IMR-90 (cell line): ENCODE results near the gene CERS1. TPM values are rescaled to one million over a fixed set of nuclear protein-coding genes. Genes with fewer than 3 reads are reported as not detected.
A peak's percentile ranks its signal among the peaks of the same experiment; 100 is the strongest.

Experiments
- ATAC-seq: fragments of 200-7000 bp; cut with Tn5 transposase; 2 replicates; pipeline ENCODE4 v1.9.1; 2020; ENCODE audit warnings: low read depth, mild to moderate bottlenecking, moderate library complexity
- BruUV-seq: library from RNA; stranded (reverse); fragments of 400-500 nt; replicated peaks from 2 replicates; lab custom pipeline; 2021; lab: Mats Ljungman, UMichigan
- CTCF ChIA-PET: fragments of 300-600 bp; formaldehyde crosslinking; extraction: SDS; loops from one replicate; lab custom pipeline; 2021; ENCODE audit warnings: antibody characterized with exemption; lab: Yijun Ruan, JAX
- POLR2A ChIA-PET: fragments of 300-600 bp; sonication (Branson Sonifier 250); formaldehyde crosslinking; loops from one replicate; lab custom pipeline; 2022; ENCODE audit warnings: antibody characterized with exemption; ENCODE audit not compliant: unreplicated experiment; lab: Charles Lee
- DNase-seq: peaks from one replicate; pipeline ENCODE4 v3.0.0; 2013
- H2AFZ ChIP-seq: replicated peaks from 2 replicates; pipeline ENCODE3; 2013; ENCODE audit warnings: low read length, mild to moderate bottlenecking; ENCODE audit not compliant: poor library complexity
- H2AK5ac ChIP-seq: 2 replicates; pipeline ENCODE4 v1.6.1; 2013; ENCODE audit warnings: low read depth, low read length, inconsistent platforms
- H2AK9ac ChIP-seq: replicated peaks from 2 replicates; pipeline ENCODE3; 2013; ENCODE audit warnings: mild to moderate bottlenecking, low read depth, low read length, moderate library complexity; ENCODE audit not compliant: poor library complexity
- H2BK120ac ChIP-seq: 2 replicates; pipeline ENCODE4 v1.6.1; 2013; ENCODE audit warnings: low read depth, low read length, inconsistent platforms
- H2BK15ac ChIP-seq: 3 replicates; pipeline ENCODE4 v1.6.1; 2013; ENCODE audit warnings: low read depth, low read length, inconsistent platforms
- H2BK20ac ChIP-seq: 2 replicates; pipeline ENCODE4 v1.6.1; 2013; ENCODE audit warnings: low read depth, mild to moderate bottlenecking, inconsistent platforms, low read length, moderate library complexity
- H2BK5ac ChIP-seq: 2 replicates; pipeline ENCODE4 v1.6.1; 2013; ENCODE audit warnings: mild to moderate bottlenecking, low read depth, low read length, inconsistent platforms; ENCODE audit not compliant: poor library complexity, severe bottlenecking
- H3K14ac ChIP-seq: replicated peaks from 2 replicates; pipeline ENCODE4 v1.6.1; 2013; ENCODE audit warnings: low read depth, low read length, inconsistent platforms
- H3K18ac ChIP-seq: 2 replicates; pipeline ENCODE4 v1.6.1; 2013; ENCODE audit warnings: low read depth, low read length, control low read depth
- H3K23ac ChIP-seq: 2 replicates; pipeline ENCODE4 v1.6.1; 2013; ENCODE audit warnings: low read depth, low read length, inconsistent platforms
- H3K27ac ChIP-seq: 2 replicates; pipeline ENCODE4 v1.5.1; 2013; ENCODE audit warnings: mild to moderate bottlenecking, control low read depth, low read length; ENCODE audit not compliant: insufficient read depth
- H3K27me3 ChIP-seq: 2 replicates; pipeline ENCODE4 v1.6.1; 2013; ENCODE audit warnings: low read length; ENCODE audit not compliant: control insufficient read depth, insufficient read depth
- H3K36me3 ChIP-seq: 2 replicates; pipeline ENCODE4 v1.6.1; 2013; ENCODE audit warnings: low read length, mixed read lengths; ENCODE audit not compliant: control insufficient read depth, insufficient read depth
- H3K4ac ChIP-seq: 2 replicates; pipeline ENCODE4 v1.6.1; 2013; ENCODE audit warnings: low read depth, low read length, inconsistent platforms
- H3K4me1 ChIP-seq: 2 replicates; pipeline ENCODE4 v1.6.1; 2013; ENCODE audit warnings: low read length, mixed read lengths; ENCODE audit not compliant: control insufficient read depth, insufficient read depth
- H3K4me2 ChIP-seq: 2 replicates; pipeline ENCODE4 v1.6.1; 2013; ENCODE audit warnings: low read depth, mild to moderate bottlenecking, control low read depth, low read length, moderate library complexity
- H3K4me3 ChIP-seq: 2 replicates; pipeline ENCODE4 v1.5.1; 2013; ENCODE audit warnings: low read depth, mild to moderate bottlenecking, control low read depth, low read length, moderate library complexity; ENCODE audit not compliant: insufficient read depth
- H3K56ac ChIP-seq: 2 replicates; pipeline ENCODE4 v1.6.1; 2013; ENCODE audit warnings: low read length, inconsistent platforms; ENCODE audit not compliant: insufficient read depth; ENCODE audit errors: extremely low read depth
- H3K79me1 ChIP-seq, 2 experiments: 2 replicates each; pipeline ENCODE4 v1.6.1; 2013; ENCODE audit warnings: low read length in 2 of 2, inconsistent platforms in 1 of 2, low read depth in 1 of 2
- H3K9ac ChIP-seq: 2 replicates; pipeline ENCODE4 v1.6.1; 2013; ENCODE audit warnings: low read depth, low read length, control low read depth
- H3K9me1 ChIP-seq: 2 replicates; pipeline ENCODE4 v1.6.1; 2013; ENCODE audit warnings: low read length, inconsistent platforms; ENCODE audit not compliant: insufficient read depth
- H3K9me3 ChIP-seq: 2 replicates; pipeline ENCODE4 v1.6.1; 2013; ENCODE audit warnings: low read length; ENCODE audit not compliant: control insufficient read depth, insufficient read depth
- H4K20me1 ChIP-seq: 2 replicates; pipeline ENCODE4 v1.6.1; 2013; ENCODE audit warnings: low read length, inconsistent platforms; ENCODE audit not compliant: insufficient read depth
- H4K5ac ChIP-seq: 2 replicates; pipeline ENCODE4 v1.6.1; 2013; ENCODE audit warnings: mild to moderate bottlenecking, low read depth, low read length, control low read depth
- H4K8ac ChIP-seq, 2 experiments: 2 replicates each; pipeline ENCODE4 v1.6.1; 2013; ENCODE audit warnings: low read depth in 2 of 2, low read length in 2 of 2, control low read depth in 1 of 2, inconsistent platforms in 1 of 2
- H4K91ac ChIP-seq: 2 replicates; pipeline ENCODE4 v1.6.1; 2013; ENCODE audit warnings: low read depth, low read length, inconsistent platforms; ENCODE audit not compliant: insufficient read depth
- BHLHE40 ChIP-seq: fragments of 150-350 bp; IDR thresholded peaks from 2 replicates; pipeline ENCODE4 v1.6.1; 2016; ENCODE audit warnings: mild to moderate bottlenecking, low read depth, low read length
- CEBPB ChIP-seq: IDR thresholded peaks from 2 replicates; pipeline ENCODE4 v1.6.1; 2012; ENCODE audit warnings: low read depth, low read length, improper control_type of control experiment
- CHD1 ChIP-seq: IDR thresholded peaks from 2 replicates; pipeline ENCODE4 v1.6.1; 2012; ENCODE audit warnings: low read depth, low read length, improper control_type of control experiment
- CTCF ChIP-seq: conservative IDR thresholded peaks from 2 replicates; pipeline ENCODE4 v1.5.1; 2012; ENCODE audit warnings: mild to moderate bottlenecking, low read depth, low read length, improper control_type of control experiment
- ELK1 ChIP-seq: fragments of 150-350 bp; IDR thresholded peaks from 2 replicates; pipeline ENCODE4 v1.6.1; 2016; ENCODE audit warnings: low read depth, mild to moderate bottlenecking, low read length, moderate library complexity, borderline replicate concordance
- FOS ChIP-seq: fragments of 150-350 bp; IDR thresholded peaks from 2 replicates; pipeline ENCODE4 v1.6.1; 2016; ENCODE audit warnings: low read depth, low read length
- MAFK ChIP-seq: IDR thresholded peaks from 2 replicates; pipeline ENCODE4 v1.6.1; 2012; ENCODE audit warnings: low read depth, low read length, improper control_type of control experiment
- MAZ ChIP-seq: IDR thresholded peaks from 2 replicates; pipeline ENCODE4 v1.6.1; 2012; ENCODE audit warnings: low read depth, mild to moderate bottlenecking, low read length, improper control_type of control experiment, moderate library complexity, borderline replicate concordance
- MXI1 ChIP-seq: IDR thresholded peaks from 2 replicates; pipeline ENCODE4 v1.6.1; 2012; ENCODE audit warnings: low read depth, mild to moderate bottlenecking, low read length, moderate library complexity, borderline replicate concordance
- NFE2L2 ChIP-seq: fragments of 150-350 bp; IDR thresholded peaks from 2 replicates; pipeline ENCODE4 v1.6.1; 2016; ENCODE audit warnings: low read depth, mild to moderate bottlenecking, low read length
- POLR2A ChIP-seq: IDR thresholded peaks from 2 replicates; pipeline ENCODE4 v1.6.1; 2012; ENCODE audit warnings: mild to moderate bottlenecking, low read depth, low read length
- RAD21 ChIP-seq: IDR thresholded peaks from 2 replicates; pipeline ENCODE4 v1.6.1; 2012; ENCODE audit warnings: low read length, improper control_type of control experiment
- RCOR1 ChIP-seq: IDR thresholded peaks from 2 replicates; pipeline ENCODE4 v1.6.1; 2012; ENCODE audit warnings: mild to moderate bottlenecking, low read length, improper control_type of control experiment; ENCODE audit not compliant: insufficient replicate concordance
- RFX5 ChIP-seq: IDR thresholded peaks from 2 replicates; pipeline ENCODE4 v1.8.0; 2012; ENCODE audit warnings: low read depth, mild to moderate bottlenecking, low read length, moderate library complexity
- SMC3 ChIP-seq: fragments of 150-350 bp; IDR thresholded peaks from 2 replicates; pipeline ENCODE4 v1.6.1; 2016; ENCODE audit warnings: low read depth, mild to moderate bottlenecking, antibody characterized with exemption, low read length, moderate library complexity
- USF2 ChIP-seq: fragments of 150-350 bp; IDR thresholded peaks from 2 replicates; pipeline ENCODE4 v1.6.1; 2017; ENCODE audit warnings: mild to moderate bottlenecking, antibody characterized with exemption, low read length, low read depth
- WGBS, 2 experiments: methylation state at CpG; one replicate each; pipeline versions ENCODE4 v1.1.5 to v1.1.7; 2013; ENCODE audit warnings: missing lambda C conversion rate in 2 of 2; ENCODE audit not compliant: insufficient read length in 1 of 2; ENCODE audit errors: extremely low coverage in 2 of 2; 5-methylcytosine and 5-hydroxymethylcytosine counted together
- dilution Hi-C: fragments of 300-500 bp; cut with HindIII; formaldehyde crosslinking; loops from one replicate; pipeline ENCODE4 v1.14.3; 2018; ENCODE audit warnings: low sequenced_read_pairs; ENCODE audit not compliant: unreplicated experiment
- in situ Hi-C: fragments of 300-500 bp; cut with MboI; formaldehyde crosslinking; loops from 3 replicates; pipeline ENCODE4 v1.14.3; 2019; ENCODE audit warnings: low sequenced_read_pairs, inconsistent platforms, mixed read lengths
- intact Hi-C: fragments of 100-400 bp; cut with micrococcal nuclease; formaldehyde crosslinking; loops from 2 replicates; pipeline ENCODE4 v1.10.0; 2022
- polyA plus RNA-seq, 3 experiments: library from polyadenylated mRNA; depleted of rRNA; stranded (reverse); fragments of >200 nt; gene quantifications; 2 replicates each; pipeline ENCODE4 v1.2.3, GENCODE V29; 2012; ENCODE audit warnings: low replicate concordance in 1 of 3
- total RNA-seq: library from RNA; depleted of rRNA; stranded (reverse); fragments of >200 nt; gene quantifications from 2 replicates; pipeline ENCODE4 v1.2.3, GENCODE V29; 2012

Gene CERS1
- total and polyA plus RNA-seq, 2 of the 4 experiments (the other 2 are of a cell fraction), result 0.90 to 4.3 TPM

- no peaks in the 10 kb centered on the region for H3K9me3 ChIP-seq
- H3K4me3 ChIP-seq, result no peak overlapping the region
- no peak overlapping the region for H2BK5ac ChIP-seq
- no peak overlapping the region for H4K8ac ChIP-seq
- H2AK5ac ChIP-seq, result no peak overlapping the region
- H2BK15ac ChIP-seq, result no peak overlapping the region
- POLR2A ChIA-PET, result no interaction called here
- H3K4me1 ChIP-seq, result no peaks in the 10 kb centered on the region
- H3K4me2 ChIP-seq, result no peak overlapping the region
- peak overlapping the region; percentile 50 for H2AK9ac ChIP-seq
- intact Hi-C loops (no loop called here), in situ Hi-C loops (no loop called here), dilution Hi-C loops (no loop called here)
- peaks cover 67% of the 10 kb centered on the region for H3K36me3 ChIP-seq
- H2BK120ac ChIP-seq, result no peak overlapping the region
- DNase-seq (no peak), ATAC-seq (no peak)
- H4K5ac ChIP-seq, result no peak overlapping the region
- TF ChIP-seq ELK1, result no peak
- no peak for TF ChIP-seq CHD1
- TF ChIP-seq USF2, result no peak
- no peak for TF ChIP-seq MXI1
- no peak for TF ChIP-seq MAFK
- TF ChIP-seq BHLHE40, result no peak
- TF ChIP-seq FOS, result no peak
- TF ChIP-seq RFX5, result no peak
- no peak for TF ChIP-seq SMC3
- TF ChIP-seq MAZ, result no peak
- no peak for TF ChIP-seq CTCF
- TF ChIP-seq POLR2A, result no peak
- no peak for TF ChIP-seq CEBPB
- no peak for TF ChIP-seq RCOR1
- TF ChIP-seq NFE2L2, result no peak
- no peak for TF ChIP-seq RAD21
- no TSS peak for BruUV-seq
- no peak overlapping the region for H2BK20ac ChIP-seq
- H3K9ac ChIP-seq, result no peak overlapping the region
- peaks cover 2 to 20% of the 10 kb centered on the region in 2 experiments; a peak in 3 of 4 replicates for H3K79me1 ChIP-seq
- H4K20me1 ChIP-seq, result peaks cover 25% of the 10 kb centered on the region
- no peak overlapping the region for H3K23ac ChIP-seq
- no peak overlapping the region for H3K18ac ChIP-seq
- no peaks in the 10 kb centered on the region for H3K27me3 ChIP-seq
- H3K56ac ChIP-seq, result no peak overlapping the region
- no peaks in the 10 kb centered on the region for H3K9me1 ChIP-seq
- H4K91ac ChIP-seq, result no peak overlapping the region
- CTCF ChIA-PET, result no interaction called here
- no peak overlapping the region for H3K27ac ChIP-seq
- H2AFZ ChIP-seq, result no peak overlapping the region
- 100% methylated on average over 3 of the region's 8 CpGs; no CpG with 5 or more reads in 1 of the 2 experiments for WGBS, 2 experiments
- no peak overlapping the region for H3K14ac ChIP-seq
- H3K4ac ChIP-seq, result no peak overlapping the region
These were observed 9.1 kb upstream of the CERS1 start for GRCh38 chr19:18905058-18905456.
